HEK293 (cell line): ENCODE measurements around the gene PARD3.
A peak's percentile ranks its signal among the peaks of the same experiment; 100 is the strongest.

ENCODE experiments used
- CTCF ChIA-PET: fragments of 350-600 bp; formaldehyde crosslinking; extraction: SDS; loops from one replicate; lab custom pipeline; 2021; ENCODE audit warnings: antibody characterized with exemption; lab: Yijun Ruan, JAX
- POLR2A ChIA-PET: fragments of 300-600 bp; formaldehyde crosslinking; extraction: SDS; loops from one replicate; lab custom pipeline; 2020; ENCODE audit warnings: antibody characterized with exemption, inconsistent platforms; lab: Yijun Ruan, JAX
- H3K27ac ChIP-seq: fragments of 200-500 bp; sonication (Bioruptor generic); 2 replicates; pipeline ENCODE4 v1.5.1; 2014; ENCODE audit warnings: low read depth, low read length, control low read depth, inconsistent platforms; ENCODE audit errors: extremely low read depth
- H3K36me3 ChIP-seq, 2 experiments: fragments of 200-500 bp in 1 of 2; sonication (Bioruptor generic) in 1 of 2; 1 replicate in 1 of 2; 2 replicates in 1 of 2; pipeline ENCODE4 v1.5.1; 2014 to 2017; ENCODE audit warnings: inconsistent platforms in 2 of 2, low read length in 2 of 2; ENCODE audit not compliant: control insufficient read depth in 2 of 2, insufficient read depth in 1 of 2
- H3K4me1 ChIP-seq: fragments of 200-500 bp; sonication (Bioruptor generic); 2 replicates; pipeline ENCODE4 v1.5.1; 2014; ENCODE audit warnings: mild to moderate bottlenecking, low read length, inconsistent platforms; ENCODE audit not compliant: control insufficient read depth, insufficient read depth
- H3K4me3 ChIP-seq: 2 replicates; pipeline ENCODE4 v1.5.1; 2011; ENCODE audit warnings: low read depth, mild to moderate bottlenecking, control low read depth, low read length, moderate library complexity
- H3K9me3 ChIP-seq: fragments of 200-500 bp; sonication (Bioruptor generic); 2 replicates; pipeline ENCODE4 v1.5.1; 2014; ENCODE audit warnings: low read depth, low read length, inconsistent platforms; ENCODE audit not compliant: control insufficient read depth, insufficient read depth
- GLIS1 ChIP-seq: fragments of 450-650 bp; formaldehyde crosslinking; IDR thresholded peaks from 2 replicates; pipeline ENCODE4 v1.5.1; 2016; ENCODE audit warnings: missing biosample characterization, missing genetic modification characterization
- HOXC10 ChIP-seq: sonication (generic); formaldehyde crosslinking; IDR thresholded peaks from 2 replicates; pipeline ENCODE4 v1.8.1; 2023; ENCODE audit warnings: mild to moderate bottlenecking, missing genetic modification reagents
- KLF10 ChIP-seq: fragments of 450-650 bp; IDR thresholded peaks from 2 replicates; pipeline ENCODE4 v1.5.1; 2018; ENCODE audit warnings: missing biosample characterization, mild to moderate bottlenecking, missing genetic modification characterization
- KLF17 ChIP-seq: fragments of 450-650 bp; formaldehyde crosslinking; IDR thresholded peaks from 2 replicates; pipeline ENCODE4 v1.5.1; 2016; ENCODE audit warnings: missing biosample characterization, missing genetic modification characterization
- PBX3 ChIP-seq: sonication (generic); formaldehyde crosslinking; IDR thresholded peaks from 2 replicates; pipeline ENCODE4 v1.8.1; 2022; ENCODE audit warnings: mild to moderate bottlenecking, moderate library complexity, missing genetic modification reagents
- SETDB1 ChIP-seq: IDR thresholded peaks from one replicate; pipeline ENCODE4 v1.6.1; 2017; ENCODE audit warnings: mild to moderate bottlenecking, low read length, moderate library complexity, mixed read lengths; ENCODE audit not compliant: insufficient read length
- ZBTB20 ChIP-seq: fragments of 450-650 bp; formaldehyde crosslinking; IDR thresholded peaks from 2 replicates; pipeline ENCODE4 v1.5.1; 2016; ENCODE audit warnings: missing biosample characterization, missing genetic modification characterization
- ZNF155 ChIP-seq: fragments of 450-650 bp; formaldehyde crosslinking; IDR thresholded peaks from 2 replicates; pipeline ENCODE4 v1.5.1; 2016; ENCODE audit warnings: missing biosample characterization, missing genetic modification characterization
- ZNF169 ChIP-seq: fragments of 450-650 bp; formaldehyde crosslinking; IDR thresholded peaks from 2 replicates; pipeline ENCODE4 v1.5.1; 2016; ENCODE audit warnings: missing biosample characterization, missing genetic modification characterization
- ZNF341 ChIP-seq: fragments of 450-650 bp; formaldehyde crosslinking; IDR thresholded peaks from 2 replicates; pipeline ENCODE4; 2016; ENCODE audit warnings: low read depth, missing biosample characterization, missing genetic modification characterization
- ZNF510 ChIP-seq: fragments of 450-650 bp; formaldehyde crosslinking; IDR thresholded peaks from 2 replicates; pipeline ENCODE4 v1.5.1; 2018; ENCODE audit warnings: mild to moderate bottlenecking, missing genetic modification characterization, missing biosample characterization; ENCODE audit not compliant: insufficient replicate concordance
- ZNF518A ChIP-seq: fragments of 450-650 bp; formaldehyde crosslinking; conservative IDR thresholded peaks from 2 replicates; pipeline ENCODE4 v1.5.1; 2016; ENCODE audit warnings: low read depth, missing biosample characterization, missing genetic modification characterization
- ZNF639 ChIP-seq: fragments of 450-650 bp; formaldehyde crosslinking; IDR thresholded peaks from 2 replicates; pipeline ENCODE4 v1.5.1; 2016; ENCODE audit warnings: missing biosample characterization, missing genetic modification characterization
- ZNF660 ChIP-seq: fragments of 450-650 bp; IDR thresholded peaks from 2 replicates; pipeline ENCODE4 v1.5.1; 2018; ENCODE audit warnings: missing biosample characterization, mild to moderate bottlenecking, missing genetic modification characterization
- ZNF677 ChIP-seq: fragments of 450-650 bp; IDR thresholded peaks from 2 replicates; pipeline ENCODE4 v1.5.0; 2018; ENCODE audit warnings: missing biosample characterization, mild to moderate bottlenecking, missing genetic modification characterization, moderate library complexity
- TF ChIP-seq, protein P1 (sequence below): fragments of 450-650 bp; formaldehyde crosslinking; IDR thresholded peaks from 2 replicates; pipeline ENCODE4 v1.5.1; 2016; ENCODE audit warnings: missing biosample characterization, missing genetic modification characterization

Gene PARD3

GRCh38 chr10:34098821-34099567, 716.1 kb downstream of the PARD3 start:
- H3K27ac ChIP-seq: no peak overlapping the region
- ChIA-PET CTCF (no interaction called here), POLR2A (no interaction called here)
- no peaks in the 10 kb centered on the region for H3K9me3 ChIP-seq
- H3K4me1 ChIP-seq: no peaks in the 10 kb centered on the region
- no peak overlapping the region for H3K4me3 ChIP-seq
- no peaks in the 10 kb centered on the region for H3K36me3 ChIP-seq
- TF ChIP-seq ZNF155 (tag by site-specific recombination): no peak
- TF ChIP-seq ZBTB20 (tag by site-specific recombination): no peak
- no peak for TF ChIP-seq ZNF341 (tag by site-specific recombination)

DNA sequence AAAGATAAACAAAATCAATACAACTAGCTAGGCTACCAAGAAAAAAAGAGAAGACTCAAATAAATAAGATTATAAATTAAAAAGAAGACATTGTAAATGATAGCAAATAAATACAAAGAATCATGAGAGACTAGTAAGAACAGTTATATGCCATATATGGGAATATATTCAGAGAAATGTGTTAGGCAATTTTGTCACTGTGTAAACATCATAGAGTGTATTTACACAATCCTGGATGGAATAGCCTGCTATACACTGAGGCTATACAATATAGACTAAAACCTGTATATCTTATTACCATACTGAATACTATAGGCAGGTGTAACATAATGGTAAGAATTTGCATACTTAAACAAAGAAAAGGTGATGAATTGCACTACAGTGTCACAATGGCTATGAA, 717.4 kb downstream of the PARD3 start:
- TF ChIP-seq ZNF639 (tag by site-specific recombination): no peak
- TF ChIP-seq, protein P1, sequence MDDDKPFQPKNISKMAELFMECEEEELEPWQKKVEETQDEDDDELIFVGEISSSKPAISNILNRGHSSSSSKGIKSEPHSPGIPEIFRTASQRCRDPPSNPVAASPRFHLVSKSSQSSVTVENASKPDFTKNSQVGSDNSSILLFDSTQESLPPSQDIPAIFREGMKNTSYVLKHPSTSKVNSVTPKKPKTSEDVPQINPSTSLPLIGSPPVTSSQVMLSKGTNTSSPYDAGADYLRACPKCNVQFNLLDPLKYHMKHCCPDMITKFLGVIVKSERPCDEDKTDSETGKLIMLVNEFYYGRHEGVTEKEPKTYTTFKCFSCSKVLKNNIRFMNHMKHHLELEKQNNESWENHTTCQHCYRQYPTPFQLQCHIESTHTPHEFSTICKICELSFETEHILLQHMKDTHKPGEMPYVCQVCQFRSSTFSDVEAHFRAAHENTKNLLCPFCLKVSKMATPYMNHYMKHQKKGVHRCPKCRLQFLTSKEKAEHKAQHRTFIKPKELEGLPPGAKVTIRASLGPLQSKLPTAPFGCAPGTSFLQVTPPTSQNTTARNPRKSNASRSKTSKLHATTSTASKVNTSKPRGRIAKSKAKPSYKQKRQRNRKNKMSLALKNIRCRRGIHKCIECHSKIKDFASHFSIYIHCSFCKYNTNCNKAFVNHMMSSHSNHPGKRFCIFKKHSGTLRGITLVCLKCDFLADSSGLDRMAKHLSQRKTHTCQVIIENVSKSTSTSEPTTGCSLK: no peak
- TF ChIP-seq KLF10: no peak
- Histone ChIP-seq H3K4me1 (no peaks in the 10 kb centered on the region), H3K9me3 (no peaks in the 10 kb centered on the region), H3K27ac (no peak overlapping the region), H3K4me3 (no peak overlapping the region), H3K36me3 (no peaks in the 10 kb centered on the region)
- ChIA-PET POLR2A (no interaction called here), CTCF (no interaction called here)

DNA sequence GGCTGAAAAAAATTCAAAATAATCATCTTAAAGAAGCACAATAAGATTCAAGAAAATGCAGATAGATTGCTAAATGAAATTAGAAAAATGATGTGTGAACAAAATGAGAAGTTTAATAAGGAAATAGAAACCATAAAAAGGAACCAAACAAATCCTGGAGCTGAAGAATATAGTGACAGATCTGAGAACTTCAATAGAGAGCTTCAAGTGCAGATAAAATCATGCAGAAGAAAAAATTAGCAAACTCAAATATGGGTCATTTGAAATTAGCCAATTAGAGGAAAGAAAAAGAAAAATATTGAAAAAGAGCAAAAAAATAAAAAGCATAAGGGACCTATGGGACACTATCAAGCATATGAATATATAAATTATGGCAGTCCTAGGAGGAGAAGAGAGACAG, 720.1 kb downstream of the PARD3 start:
- peak; percentile 67 for TF ChIP-seq SETDB1
- no peak for TF ChIP-seq ZNF660 (tag by site-specific recombination)
- TF ChIP-seq, all 188 proteins: peak for 1
- ChIA-PET CTCF (interaction anchor here (0.6 to 0.7 kb wide), 3 partner anchors 136 to 559 kb away, joined by 3 to 4 read pairs (median 3); no protein-coding TSS in a partner anchor), POLR2A (no interaction called here)
- Histone ChIP-seq H3K4me1 (no peaks in the 10 kb centered on the region), H3K36me3 (no peaks in the 10 kb centered on the region), H3K27ac (no peak overlapping the region), H3K4me3 (no peak overlapping the region), H3K9me3 (no peaks in the 10 kb centered on the region)

GRCh38 chr10:34094146-34094696, 720.9 kb downstream of the PARD3 start:
- no peaks in the 10 kb centered on the region for H3K36me3 ChIP-seq
- H3K4me3 ChIP-seq: no peak overlapping the region
- ChIA-PET POLR2A (no interaction called here), CTCF (no interaction called here)
- H3K9me3 ChIP-seq: no peaks in the 10 kb centered on the region
- no peak overlapping the region for H3K27ac ChIP-seq
- no peaks in the 10 kb centered on the region for H3K4me1 ChIP-seq
- TF ChIP-seq PBX3 (CRISPR knock-in tag) (no peak), ZNF510 (tag by site-specific recombination) (no peak), ZNF169 (tag by site-specific recombination) (no peak), GLIS1 (no peak), ZNF518A (tag by site-specific recombination) (no peak), KLF17 (tag by site-specific recombination) (no peak), ZNF677 (tag by site-specific recombination) (no peak), HOXC10 (no peak)
